HCT116 (cell line): ENCODE measurements around the gene ZMYM4.

Source experiments
- EZH2 ChIP-seq: fragments of 200-600 bp; sonication (generic); IDR thresholded peaks from 2 replicates; pipeline ENCODE4 v1.6.1; 2017; ENCODE audit warnings: antibody characterized with exemption, mixed run types
- JUND ChIP-seq: IDR thresholded peaks from 2 replicates; pipeline ENCODE4 v1.6.1; 2012
- TF ChIP-seq, protein P1 (sequence below), 3 experiments: fragments of 200-600 bp in 1 of 3; sonication (generic) in 1 of 3; IDR thresholded peaks in 2 of 3; conservative IDR thresholded peaks in 1 of 3; 2 replicates each; pipeline ENCODE4 v1.5.1; 2012 to 2017; ENCODE audit warnings: low read depth in 2 of 3, low read length in 2 of 3, antibody characterized with exemption in 1 of 3, borderline replicate concordance in 1 of 3, control low read depth in 1 of 3, mild to moderate bottlenecking in 1 of 3, mixed read lengths in 1 of 3, mixed run types in 1 of 3, moderate library complexity in 1 of 3; ENCODE audit not compliant: insufficient read depth in 1 of 3
- TF ChIP-seq, protein P2 (sequence below): IDR thresholded peaks from 2 replicates; pipeline ENCODE4 v1.6.1; 2012

DNA sequence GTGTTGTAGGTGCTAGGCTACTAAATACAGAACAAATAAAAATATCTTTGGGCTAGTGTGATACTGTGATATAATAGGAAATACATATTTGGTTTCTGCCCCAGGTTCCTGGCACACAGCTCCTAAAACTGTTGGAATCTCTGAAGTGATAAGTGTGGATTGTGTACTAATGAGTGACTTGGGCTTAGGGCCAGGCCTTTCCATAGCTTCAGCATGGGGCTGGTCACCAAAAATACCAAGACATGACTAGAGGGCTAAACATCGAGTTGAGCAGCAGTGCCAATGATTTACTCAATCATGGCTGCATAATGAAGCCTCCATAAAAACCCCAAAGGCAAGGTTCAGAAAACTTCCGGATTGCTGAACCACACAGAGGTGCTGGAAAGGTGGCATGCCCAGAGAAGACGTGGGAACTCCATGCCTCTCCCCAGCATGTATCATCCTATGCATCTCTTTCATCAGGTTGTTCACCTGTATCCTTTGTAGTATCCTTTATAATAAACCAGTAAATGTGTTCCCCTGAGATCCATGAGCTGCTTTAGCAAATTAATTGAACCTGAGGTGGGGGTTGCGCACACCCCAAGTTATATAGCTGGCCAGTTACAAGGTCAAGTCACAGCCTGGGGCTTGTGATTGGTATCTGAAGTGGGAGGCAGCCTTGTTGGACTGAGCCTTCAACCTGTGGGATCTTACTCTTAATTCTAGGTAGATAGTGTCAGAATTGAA is 51.6 kb downstream of the ZMYM4 start:
- TF ChIP-seq, protein P1, sequence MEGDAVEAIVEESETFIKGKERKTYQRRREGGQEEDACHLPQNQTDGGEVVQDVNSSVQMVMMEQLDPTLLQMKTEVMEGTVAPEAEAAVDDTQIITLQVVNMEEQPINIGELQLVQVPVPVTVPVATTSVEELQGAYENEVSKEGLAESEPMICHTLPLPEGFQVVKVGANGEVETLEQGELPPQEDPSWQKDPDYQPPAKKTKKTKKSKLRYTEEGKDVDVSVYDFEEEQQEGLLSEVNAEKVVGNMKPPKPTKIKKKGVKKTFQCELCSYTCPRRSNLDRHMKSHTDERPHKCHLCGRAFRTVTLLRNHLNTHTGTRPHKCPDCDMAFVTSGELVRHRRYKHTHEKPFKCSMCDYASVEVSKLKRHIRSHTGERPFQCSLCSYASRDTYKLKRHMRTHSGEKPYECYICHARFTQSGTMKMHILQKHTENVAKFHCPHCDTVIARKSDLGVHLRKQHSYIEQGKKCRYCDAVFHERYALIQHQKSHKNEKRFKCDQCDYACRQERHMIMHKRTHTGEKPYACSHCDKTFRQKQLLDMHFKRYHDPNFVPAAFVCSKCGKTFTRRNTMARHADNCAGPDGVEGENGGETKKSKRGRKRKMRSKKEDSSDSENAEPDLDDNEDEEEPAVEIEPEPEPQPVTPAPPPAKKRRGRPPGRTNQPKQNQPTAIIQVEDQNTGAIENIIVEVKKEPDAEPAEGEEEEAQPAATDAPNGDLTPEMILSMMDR (IDR thresholded peaks at IDR 0.05 in 2 of 3, conservative IDR thresholded peaks at IDR 0.05 in 1 of 3; ENCODE audit: borderline replicate concordance in 1 of 3, insufficient read depth in 1 of 3, low read depth in 2 of 3, low read length in 2 of 3) = no peak
- TF ChIP-seq EZH2 = no peak
- TF ChIP-seq JUND = no peak
- TF ChIP-seq, protein P2, sequence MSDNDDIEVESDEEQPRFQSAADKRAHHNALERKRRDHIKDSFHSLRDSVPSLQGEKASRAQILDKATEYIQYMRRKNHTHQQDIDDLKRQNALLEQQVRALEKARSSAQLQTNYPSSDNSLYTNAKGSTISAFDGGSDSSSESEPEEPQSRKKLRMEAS = no peak
